ENCODE data around the gene EID3. TPM values are rescaled to one million over a fixed set of nuclear protein-coding genes. Genes with fewer than 3 reads are reported as not detected.

EID3 gene
- total RNA-seq, 1 experiment from 2014 or later = 3.2 TPM

DNA sequence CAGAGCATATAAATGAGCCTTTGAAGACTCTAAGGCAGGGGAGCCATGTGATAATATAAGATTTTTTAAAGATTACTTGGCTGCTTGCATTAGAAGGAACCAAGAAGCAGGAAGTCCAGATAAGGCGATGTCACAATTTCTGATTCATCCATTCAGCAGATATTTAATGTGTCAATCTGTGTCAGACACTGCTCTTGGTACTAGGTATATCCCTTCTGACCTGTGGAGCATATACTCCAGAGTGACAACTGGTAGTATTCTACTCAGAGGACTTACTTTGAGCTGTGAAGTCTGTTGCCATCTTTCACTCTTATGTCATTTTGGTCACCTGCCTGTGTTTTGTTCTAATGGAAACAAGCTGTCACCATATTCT, 10.7 kb downstream of the EID3 start:
- POLR2A ChIA-PET = no interaction called here

DNA sequence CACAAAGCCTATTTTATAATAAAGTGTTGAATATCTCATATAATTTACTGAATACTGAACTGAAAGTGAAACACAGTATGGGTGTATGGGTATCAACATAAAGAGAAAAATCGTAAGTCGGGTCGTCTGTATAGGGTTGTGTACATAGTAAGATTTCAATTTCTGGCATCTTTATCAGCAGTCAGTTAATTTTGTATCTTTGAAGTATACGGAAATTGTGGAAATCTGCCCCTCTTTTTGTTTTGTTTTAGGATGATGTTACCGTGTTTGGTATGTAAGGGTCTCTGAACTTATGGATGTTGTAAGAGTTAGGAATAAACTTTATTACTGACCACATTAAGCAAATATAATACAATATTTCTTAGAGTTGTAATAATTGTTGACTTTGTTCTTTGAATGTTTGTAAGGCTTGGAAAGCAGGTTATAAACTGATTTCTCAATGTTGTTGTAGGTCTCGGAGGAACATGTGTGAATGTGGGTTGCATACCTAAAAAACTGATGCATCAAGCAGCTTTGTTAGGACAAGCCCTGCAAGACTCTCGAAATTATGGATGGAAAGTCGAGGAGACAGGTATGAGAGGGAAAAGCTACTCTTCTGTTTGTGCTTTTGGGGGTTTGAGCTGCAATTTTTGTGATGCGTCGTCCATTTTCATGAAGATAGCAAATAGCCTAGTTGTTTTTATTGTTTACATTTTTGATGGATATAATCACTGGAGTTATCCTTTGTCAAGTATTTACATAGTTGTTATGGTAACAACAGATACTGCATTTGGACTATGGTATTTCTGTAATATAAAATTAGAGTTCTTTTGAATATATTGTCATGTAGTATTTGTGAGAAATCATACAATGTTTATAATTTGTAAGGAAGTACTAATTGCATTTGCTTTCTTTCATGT, 12.0 kb downstream of the EID3 start:
- Mint-ChIP-seq H3K36me3 (peaks cover 73% of the 10 kb centered on the region), H3K9me3 (no peaks in the 10 kb centered on the region), H3K27ac (no peak overlapping the region), H3K4me3 (no peak overlapping the region), H3K4me1 (no peaks in the 10 kb centered on the region), H3K27me3 (ENCODE audit: low read depth) (no peaks in the 10 kb centered on the region)
- ChIA-PET POLR2A (interaction anchor here (0.6 kb wide), 1 partner anchor 261 kb away, joined by 4 read pairs; no protein-coding TSS in a partner anchor), CTCF (no interaction called here)
- ATAC-seq (no peak), DNase-seq (ENCODE audit: low spot score) (no peak)
- TF ChIP-seq ZNF263 (CRISPR knock-in tag; IDR thresholded peaks at IDR 0.05; ENCODE audit: low read depth) = no peak
- no peak for TF ChIP-seq ATF1 (CRISPR knock-in tag; IDR thresholded peaks at IDR 0.05)
- TF ChIP-seq, protein P1, sequence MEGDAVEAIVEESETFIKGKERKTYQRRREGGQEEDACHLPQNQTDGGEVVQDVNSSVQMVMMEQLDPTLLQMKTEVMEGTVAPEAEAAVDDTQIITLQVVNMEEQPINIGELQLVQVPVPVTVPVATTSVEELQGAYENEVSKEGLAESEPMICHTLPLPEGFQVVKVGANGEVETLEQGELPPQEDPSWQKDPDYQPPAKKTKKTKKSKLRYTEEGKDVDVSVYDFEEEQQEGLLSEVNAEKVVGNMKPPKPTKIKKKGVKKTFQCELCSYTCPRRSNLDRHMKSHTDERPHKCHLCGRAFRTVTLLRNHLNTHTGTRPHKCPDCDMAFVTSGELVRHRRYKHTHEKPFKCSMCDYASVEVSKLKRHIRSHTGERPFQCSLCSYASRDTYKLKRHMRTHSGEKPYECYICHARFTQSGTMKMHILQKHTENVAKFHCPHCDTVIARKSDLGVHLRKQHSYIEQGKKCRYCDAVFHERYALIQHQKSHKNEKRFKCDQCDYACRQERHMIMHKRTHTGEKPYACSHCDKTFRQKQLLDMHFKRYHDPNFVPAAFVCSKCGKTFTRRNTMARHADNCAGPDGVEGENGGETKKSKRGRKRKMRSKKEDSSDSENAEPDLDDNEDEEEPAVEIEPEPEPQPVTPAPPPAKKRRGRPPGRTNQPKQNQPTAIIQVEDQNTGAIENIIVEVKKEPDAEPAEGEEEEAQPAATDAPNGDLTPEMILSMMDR (IDR thresholded peaks at IDR 0.05) = no peak
- TF ChIP-seq, protein P2, sequence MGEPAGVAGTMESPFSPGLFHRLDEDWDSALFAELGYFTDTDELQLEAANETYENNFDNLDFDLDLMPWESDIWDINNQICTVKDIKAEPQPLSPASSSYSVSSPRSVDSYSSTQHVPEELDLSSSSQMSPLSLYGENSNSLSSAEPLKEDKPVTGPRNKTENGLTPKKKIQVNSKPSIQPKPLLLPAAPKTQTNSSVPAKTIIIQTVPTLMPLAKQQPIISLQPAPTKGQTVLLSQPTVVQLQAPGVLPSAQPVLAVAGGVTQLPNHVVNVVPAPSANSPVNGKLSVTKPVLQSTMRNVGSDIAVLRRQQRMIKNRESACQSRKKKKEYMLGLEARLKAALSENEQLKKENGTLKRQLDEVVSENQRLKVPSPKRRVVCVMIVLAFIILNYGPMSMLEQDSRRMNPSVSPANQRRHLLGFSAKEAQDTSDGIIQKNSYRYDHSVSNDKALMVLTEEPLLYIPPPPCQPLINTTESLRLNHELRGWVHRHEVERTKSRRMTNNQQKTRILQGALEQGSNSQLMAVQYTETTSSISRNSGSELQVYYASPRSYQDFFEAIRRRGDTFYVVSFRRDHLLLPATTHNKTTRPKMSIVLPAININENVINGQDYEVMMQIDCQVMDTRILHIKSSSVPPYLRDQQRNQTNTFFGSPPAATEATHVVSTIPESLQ (CRISPR knock-in tag; IDR thresholded peaks at IDR 0.05) = no peak
- TF ChIP-seq, protein P3, sequence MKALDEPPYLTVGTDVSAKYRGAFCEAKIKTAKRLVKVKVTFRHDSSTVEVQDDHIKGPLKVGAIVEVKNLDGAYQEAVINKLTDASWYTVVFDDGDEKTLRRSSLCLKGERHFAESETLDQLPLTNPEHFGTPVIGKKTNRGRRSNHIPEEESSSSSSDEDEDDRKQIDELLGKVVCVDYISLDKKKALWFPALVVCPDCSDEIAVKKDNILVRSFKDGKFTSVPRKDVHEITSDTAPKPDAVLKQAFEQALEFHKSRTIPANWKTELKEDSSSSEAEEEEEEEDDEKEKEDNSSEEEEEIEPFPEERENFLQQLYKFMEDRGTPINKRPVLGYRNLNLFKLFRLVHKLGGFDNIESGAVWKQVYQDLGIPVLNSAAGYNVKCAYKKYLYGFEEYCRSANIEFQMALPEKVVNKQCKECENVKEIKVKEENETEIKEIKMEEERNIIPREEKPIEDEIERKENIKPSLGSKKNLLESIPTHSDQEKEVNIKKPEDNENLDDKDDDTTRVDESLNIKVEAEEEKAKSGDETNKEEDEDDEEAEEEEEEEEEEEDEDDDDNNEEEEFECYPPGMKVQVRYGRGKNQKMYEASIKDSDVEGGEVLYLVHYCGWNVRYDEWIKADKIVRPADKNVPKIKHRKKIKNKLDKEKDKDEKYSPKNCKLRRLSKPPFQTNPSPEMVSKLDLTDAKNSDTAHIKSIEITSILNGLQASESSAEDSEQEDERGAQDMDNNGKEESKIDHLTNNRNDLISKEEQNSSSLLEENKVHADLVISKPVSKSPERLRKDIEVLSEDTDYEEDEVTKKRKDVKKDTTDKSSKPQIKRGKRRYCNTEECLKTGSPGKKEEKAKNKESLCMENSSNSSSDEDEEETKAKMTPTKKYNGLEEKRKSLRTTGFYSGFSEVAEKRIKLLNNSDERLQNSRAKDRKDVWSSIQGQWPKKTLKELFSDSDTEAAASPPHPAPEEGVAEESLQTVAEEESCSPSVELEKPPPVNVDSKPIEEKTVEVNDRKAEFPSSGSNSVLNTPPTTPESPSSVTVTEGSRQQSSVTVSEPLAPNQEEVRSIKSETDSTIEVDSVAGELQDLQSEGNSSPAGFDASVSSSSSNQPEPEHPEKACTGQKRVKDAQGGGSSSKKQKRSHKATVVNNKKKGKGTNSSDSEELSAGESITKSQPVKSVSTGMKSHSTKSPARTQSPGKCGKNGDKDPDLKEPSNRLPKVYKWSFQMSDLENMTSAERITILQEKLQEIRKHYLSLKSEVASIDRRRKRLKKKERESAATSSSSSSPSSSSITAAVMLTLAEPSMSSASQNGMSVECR (CRISPR knock-in tag; IDR thresholded peaks at IDR 0.05; ENCODE audit: borderline replicate concordance) = no peak
- TF ChIP-seq, protein P4, sequence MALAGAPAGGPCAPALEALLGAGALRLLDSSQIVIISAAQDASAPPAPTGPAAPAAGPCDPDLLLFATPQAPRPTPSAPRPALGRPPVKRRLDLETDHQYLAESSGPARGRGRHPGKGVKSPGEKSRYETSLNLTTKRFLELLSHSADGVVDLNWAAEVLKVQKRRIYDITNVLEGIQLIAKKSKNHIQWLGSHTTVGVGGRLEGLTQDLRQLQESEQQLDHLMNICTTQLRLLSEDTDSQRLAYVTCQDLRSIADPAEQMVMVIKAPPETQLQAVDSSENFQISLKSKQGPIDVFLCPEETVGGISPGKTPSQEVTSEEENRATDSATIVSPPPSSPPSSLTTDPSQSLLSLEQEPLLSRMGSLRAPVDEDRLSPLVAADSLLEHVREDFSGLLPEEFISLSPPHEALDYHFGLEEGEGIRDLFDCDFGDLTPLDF (CRISPR knock-in tag; IDR thresholded peaks at IDR 0.05) = no peak
- TF ChIP-seq, protein P5, sequence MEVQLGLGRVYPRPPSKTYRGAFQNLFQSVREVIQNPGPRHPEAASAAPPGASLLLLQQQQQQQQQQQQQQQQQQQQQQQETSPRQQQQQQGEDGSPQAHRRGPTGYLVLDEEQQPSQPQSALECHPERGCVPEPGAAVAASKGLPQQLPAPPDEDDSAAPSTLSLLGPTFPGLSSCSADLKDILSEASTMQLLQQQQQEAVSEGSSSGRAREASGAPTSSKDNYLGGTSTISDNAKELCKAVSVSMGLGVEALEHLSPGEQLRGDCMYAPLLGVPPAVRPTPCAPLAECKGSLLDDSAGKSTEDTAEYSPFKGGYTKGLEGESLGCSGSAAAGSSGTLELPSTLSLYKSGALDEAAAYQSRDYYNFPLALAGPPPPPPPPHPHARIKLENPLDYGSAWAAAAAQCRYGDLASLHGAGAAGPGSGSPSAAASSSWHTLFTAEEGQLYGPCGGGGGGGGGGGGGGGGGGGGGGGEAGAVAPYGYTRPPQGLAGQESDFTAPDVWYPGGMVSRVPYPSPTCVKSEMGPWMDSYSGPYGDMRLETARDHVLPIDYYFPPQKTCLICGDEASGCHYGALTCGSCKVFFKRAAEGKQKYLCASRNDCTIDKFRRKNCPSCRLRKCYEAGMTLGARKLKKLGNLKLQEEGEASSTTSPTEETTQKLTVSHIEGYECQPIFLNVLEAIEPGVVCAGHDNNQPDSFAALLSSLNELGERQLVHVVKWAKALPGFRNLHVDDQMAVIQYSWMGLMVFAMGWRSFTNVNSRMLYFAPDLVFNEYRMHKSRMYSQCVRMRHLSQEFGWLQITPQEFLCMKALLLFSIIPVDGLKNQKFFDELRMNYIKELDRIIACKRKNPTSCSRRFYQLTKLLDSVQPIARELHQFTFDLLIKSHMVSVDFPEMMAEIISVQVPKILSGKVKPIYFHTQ (CRISPR knock-in tag; IDR thresholded peaks at IDR 0.05) = no peak
- TF ChIP-seq GABPB1 (CRISPR knock-in tag; IDR thresholded peaks at IDR 0.05) = no peak

More for the DNA sequence above, 10.7 kb downstream of the EID3 start:
- ATAC-seq = no peak
- Mint-ChIP-seq H3K4me3 (no peak overlapping the region), H3K9me3 (no peaks in the 10 kb centered on the region), H3K27ac (no peak overlapping the region), H3K4me1 (peaks cover 6% of the 10 kb centered on the region), H3K27me3 (ENCODE audit: low read depth) (no peaks in the 10 kb centered on the region), H3K36me3 (peaks cover 59% of the 10 kb centered on the region)
- CTCF ChIA-PET = no interaction called here
- no peak for DNase-seq (ENCODE audit: low spot score)
- TF ChIP-seq NFE2L1 (CRISPR knock-in tag; IDR thresholded peaks at IDR 0.05) = no peak
- TF ChIP-seq, protein P4 (CRISPR knock-in tag; IDR thresholded peaks at IDR 0.05) = no peak
- TF ChIP-seq TCF7 (CRISPR knock-in tag; IDR thresholded peaks at IDR 0.05; ENCODE audit: low read depth) = no peak
- no peak for TF ChIP-seq TP53 (CRISPR knock-in tag; IDR thresholded peaks at IDR 0.05)
- no peak for TF ChIP-seq ZNF219 (CRISPR knock-in tag; IDR thresholded peaks at IDR 0.05; ENCODE audit: borderline replicate concordance)
- TF ChIP-seq, protein P6, sequence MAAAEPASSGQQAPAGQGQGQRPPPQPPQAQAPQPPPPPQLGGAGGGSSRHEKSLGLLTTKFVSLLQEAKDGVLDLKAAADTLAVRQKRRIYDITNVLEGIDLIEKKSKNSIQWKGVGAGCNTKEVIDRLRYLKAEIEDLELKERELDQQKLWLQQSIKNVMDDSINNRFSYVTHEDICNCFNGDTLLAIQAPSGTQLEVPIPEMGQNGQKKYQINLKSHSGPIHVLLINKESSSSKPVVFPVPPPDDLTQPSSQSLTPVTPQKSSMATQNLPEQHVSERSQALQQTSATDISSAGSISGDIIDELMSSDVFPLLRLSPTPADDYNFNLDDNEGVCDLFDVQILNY (CRISPR knock-in tag; IDR thresholded peaks at IDR 0.05) = no peak
- TF ChIP-seq EMX1 (CRISPR knock-in tag; IDR thresholded peaks at IDR 0.05) = no peak
- TF ChIP-seq, protein P1 (IDR thresholded peaks at IDR 0.05) = no peak
- no peak for TF ChIP-seq NR1H2 (CRISPR knock-in tag; IDR thresholded peaks at IDR 0.05)
- no peak for TF ChIP-seq GTF2I (CRISPR knock-in tag; conservative IDR thresholded peaks at IDR 0.05)

Measured in WTC11 (cell line).